Right renal cortex interstitium (tissue), 3 donors: Measurements from ENCODE around the gene CACNA1E. TPM values are rescaled to one million over a fixed set of nuclear protein-coding genes. Genes with fewer than 3 reads are reported as not detected.

Experiments
- DNase-seq, 3 donors: peaks; one replicate each; pipeline ENCODE4 v3.0.0-alpha.2; 2013; ENCODE audit warnings: low read depth in 3 of 3, low spot score in 2 of 3
- polyA plus RNA-seq, 3 donors: library from polyadenylated mRNA; unstranded; fragments of 120-200 nt; gene quantifications; one replicate each; pipeline ENCODE4 v1.2.1, GENCODE V29; 2013; ENCODE audit not compliant: insufficient read length in 3 of 3

Gene CACNA1E
- polyA plus RNA-seq, 3 donors, result 0.19 to 0.79 (median 0.51) TPM

- no peak for DNase-seq
Measured at GRCh38 chr1:181559142-181559541, 75.8 kb downstream of the CACNA1E start.

- DNase-seq, result no peak
Measured at GRCh38 chr1:181562395-181562794, 79.1 kb downstream of the CACNA1E start.

- DNase-seq, result no peak
Measured at GRCh38 chr1:181568736-181569135, 85.4 kb downstream of the CACNA1E start.

GRCh38 chr1:181577475-181577874 lies 94.2 kb downstream of the CACNA1E start:
- no peak for DNase-seq

GRCh38 chr1:181583598-181583997 lies 100.3 kb downstream of the CACNA1E start:
- no peak for DNase-seq

GRCh38 chr1:181587870-181588438 lies 104.6 kb downstream of the CACNA1E start:
- no peak for DNase-seq

- DNase-seq, result no peak
Measured at GRCh38 chr1:181588631-181589030, 105.3 kb downstream of the CACNA1E start.

GRCh38 chr1:181592255-181592859 lies 109.0 kb downstream of the CACNA1E start:
- no peak for DNase-seq

- no peak for DNase-seq
Measured at GRCh38 chr1:181593042-181593441, 109.7 kb downstream of the CACNA1E start.

GRCh38 chr1:181594553-181594952 lies 111.2 kb downstream of the CACNA1E start:
- DNase-seq, result no peak

GRCh38 chr1:181595234-181595633 lies 111.9 kb downstream of the CACNA1E start:
- DNase-seq, result no peak

GRCh38 chr1:181601186-181601950 lies 118.1 kb downstream of the CACNA1E start:
- DNase-seq, result no peak

GRCh38 chr1:181603735-181604410 lies 120.6 kb downstream of the CACNA1E start:
- no peak for DNase-seq

GRCh38 chr1:181604482-181605249 lies 121.3 kb downstream of the CACNA1E start:
- no peak for DNase-seq

- DNase-seq, result no peak
Measured at GRCh38 chr1:181607524-181607923, 124.2 kb downstream of the CACNA1E start.

GRCh38 chr1:181608386-181608785 lies 125.1 kb downstream of the CACNA1E start:
- no peak for DNase-seq

- DNase-seq, result no peak
Measured at GRCh38 chr1:181608948-181609347, 125.6 kb downstream of the CACNA1E start.

- no peak for DNase-seq
Measured at GRCh38 chr1:181612100-181612499, 128.8 kb downstream of the CACNA1E start.

- DNase-seq, result no peak
Measured at GRCh38 chr1:181618559-181618958, 135.2 kb downstream of the CACNA1E start.

GRCh38 chr1:181620183-181620582 lies 136.9 kb downstream of the CACNA1E start:
- no peak for DNase-seq

GRCh38 chr1:181623850-181624249 lies 140.5 kb downstream of the CACNA1E start:
- no peak for DNase-seq
